GM19467 (cell line): ENCODE data around the gene SLC16A8.

Source experiments
- ATAC-seq: cut with Tn5 transposase; IDR thresholded peaks from one replicate; pipeline ENCODE4 v1.9.1; 2021; ENCODE audit warnings: mild to moderate bottlenecking, moderate library complexity; ENCODE audit not compliant: unreplicated experiment

Gene SLC16A8

GRCh38 chr22:38031491-38031890, 52.5 kb downstream of the SLC16A8 start:
- no peak for ATAC-seq

- no peak for ATAC-seq
Observed at GRCh38 chr22:38030311-38031133, 53.5 kb downstream of the SLC16A8 start.

- no peak for ATAC-seq
Observed at GRCh38 chr22:38029901-38030300, 54.1 kb downstream of the SLC16A8 start.

GRCh38 chr22:38029370-38029769, 54.6 kb downstream of the SLC16A8 start:
- no peak for ATAC-seq

GRCh38 chr22:38028344-38029130, 55.4 kb downstream of the SLC16A8 start:
- ATAC-seq: no peak
